NT2/D1 (cell line): ENCODE results near the gene PISD.
"Not testable (repeated sequence)": the region's sequence is repeated elsewhere in the genome, so short reads cannot be mapped to it uniquely, and the experiment has no call there.

Experiments
- SUZ12 ChIP-seq: IDR thresholded peaks from 2 replicates; pipeline ENCODE4 v1.6.1; 2011; ENCODE audit not compliant: insufficient read length, insufficient read depth; ENCODE audit errors: extremely low read depth
- YY1 ChIP-seq: IDR thresholded peaks from 2 replicates; pipeline ENCODE4 v1.6.1; 2011; ENCODE audit not compliant: insufficient read length, insufficient read depth
- ZNF274 ChIP-seq: IDR thresholded peaks from 2 replicates; pipeline ENCODE4 v1.6.1; 2011; ENCODE audit warnings: mild to moderate bottlenecking, low read depth, low read length

DNA sequence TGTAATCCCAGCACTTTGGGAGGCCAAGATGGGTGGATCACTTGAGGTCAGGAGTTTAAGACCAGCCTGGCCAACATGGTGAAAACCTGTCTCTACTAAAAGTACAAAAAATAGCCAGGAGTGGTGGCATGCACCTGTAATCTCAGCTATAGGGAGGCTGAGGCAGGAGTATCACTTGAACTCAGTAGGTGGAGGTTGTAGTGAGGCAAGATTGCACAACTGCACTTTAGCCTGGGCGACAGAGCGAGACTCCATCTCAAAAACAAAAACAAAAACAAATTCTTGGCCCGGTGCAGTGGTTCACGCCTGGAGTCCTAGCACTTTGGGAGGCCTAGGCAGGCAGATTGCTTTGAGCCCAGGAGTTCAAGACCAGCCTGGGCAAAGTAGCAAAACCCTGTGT, 6.8 kb upstream of the PISD start:
- TF ChIP-seq YY1, ZNF274, SUZ12: not testable (repeated sequence)
